ENCODE measurements around the gene RHEX.

DNA sequence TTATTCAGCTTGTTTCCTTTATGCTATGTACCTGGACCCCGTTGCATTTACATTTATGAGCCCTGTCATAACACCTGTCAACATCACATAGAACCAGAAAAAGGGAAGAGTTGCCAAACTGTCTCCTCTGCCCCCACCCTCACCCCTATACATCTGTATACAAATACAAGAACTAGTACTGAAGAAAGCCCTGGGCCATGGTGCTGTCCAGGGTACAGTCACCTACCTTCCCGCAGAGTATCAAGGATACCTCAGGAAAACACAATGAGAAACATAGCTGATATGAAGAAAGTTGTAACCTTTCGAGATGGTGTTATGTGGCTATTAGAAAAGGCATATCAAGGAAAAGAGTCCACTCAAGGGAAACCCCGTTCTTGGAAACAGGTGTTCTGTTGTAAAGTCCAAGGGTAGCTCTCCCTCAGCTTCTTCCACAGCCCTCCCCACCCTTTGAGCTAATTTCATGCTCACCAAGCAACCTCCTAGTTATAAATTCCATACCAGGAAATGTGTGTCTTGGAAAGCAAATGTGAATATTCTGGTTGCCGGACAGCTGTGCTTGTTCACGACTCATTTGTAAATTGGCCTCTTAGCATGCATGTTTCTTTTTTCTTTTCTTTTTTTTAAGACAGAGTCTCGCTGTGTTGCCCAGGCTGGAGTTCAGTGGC, 80.9 kb downstream of the RHEX start:
- TF ChIP-seq, protein P1, sequence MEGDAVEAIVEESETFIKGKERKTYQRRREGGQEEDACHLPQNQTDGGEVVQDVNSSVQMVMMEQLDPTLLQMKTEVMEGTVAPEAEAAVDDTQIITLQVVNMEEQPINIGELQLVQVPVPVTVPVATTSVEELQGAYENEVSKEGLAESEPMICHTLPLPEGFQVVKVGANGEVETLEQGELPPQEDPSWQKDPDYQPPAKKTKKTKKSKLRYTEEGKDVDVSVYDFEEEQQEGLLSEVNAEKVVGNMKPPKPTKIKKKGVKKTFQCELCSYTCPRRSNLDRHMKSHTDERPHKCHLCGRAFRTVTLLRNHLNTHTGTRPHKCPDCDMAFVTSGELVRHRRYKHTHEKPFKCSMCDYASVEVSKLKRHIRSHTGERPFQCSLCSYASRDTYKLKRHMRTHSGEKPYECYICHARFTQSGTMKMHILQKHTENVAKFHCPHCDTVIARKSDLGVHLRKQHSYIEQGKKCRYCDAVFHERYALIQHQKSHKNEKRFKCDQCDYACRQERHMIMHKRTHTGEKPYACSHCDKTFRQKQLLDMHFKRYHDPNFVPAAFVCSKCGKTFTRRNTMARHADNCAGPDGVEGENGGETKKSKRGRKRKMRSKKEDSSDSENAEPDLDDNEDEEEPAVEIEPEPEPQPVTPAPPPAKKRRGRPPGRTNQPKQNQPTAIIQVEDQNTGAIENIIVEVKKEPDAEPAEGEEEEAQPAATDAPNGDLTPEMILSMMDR (IDR thresholded peaks at IDR 0.05): no peak
- no peak for TF ChIP-seq POLR2A (IDR thresholded peaks at IDR 0.05)

Measured in heart left ventricle (tissue), 13 donors.